Measurements from ENCODE around the gene FBL. TPM values are rescaled to one million over a fixed set of nuclear protein-coding genes. Genes with fewer than 3 reads are reported as not detected.

FBL gene
- total and polyA plus RNA-seq, 7 donors: 70.3 to 267 (median 142) TPM

DNA sequence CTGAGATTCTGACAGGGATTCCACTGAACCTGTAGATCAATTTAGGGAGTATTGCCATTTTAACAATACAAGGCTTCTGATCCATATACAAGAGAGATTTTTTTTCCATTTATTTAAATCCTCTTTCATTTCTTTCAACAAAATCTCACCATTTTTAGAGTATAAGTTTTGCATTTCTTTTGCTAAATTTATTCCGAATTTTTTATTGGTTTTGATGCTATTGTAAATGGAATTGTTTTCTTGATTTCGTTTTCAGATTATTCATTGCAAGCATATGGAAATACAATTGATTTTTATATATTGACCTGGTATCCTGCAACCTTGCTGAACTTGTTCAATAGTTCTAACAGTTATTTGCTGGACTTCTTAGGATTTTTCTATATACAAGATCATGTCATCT, 49.1 kb downstream of the FBL start:
- Histone ChIP-seq H3K27me3 (ENCODE audit: insufficient read depth in 3 of 3, low read length in 2 of 3) (no peaks in the 10 kb centered on the region), H3K9me3 (no peaks in the 10 kb centered on the region), H3K4me3 (no peak overlapping the region), H3K27ac (no peak overlapping the region), H3K4me1 (peaks cover 2% of the 10 kb centered on the region), H3K36me3 (ENCODE audit: insufficient read depth in 1 of 2, low read depth in 1 of 2) (no peaks in the 10 kb centered on the region)
- intact Hi-C loops (cut with DNase I): loop anchor here in 1 of 2 donors (10.0 kb wide), 1 partner anchor 178 kb away; the partner anchor contains the start of gene PSMC4
- DNase-seq: no peak
- ATAC-seq: no peak
- TF ChIP-seq, protein P1, sequence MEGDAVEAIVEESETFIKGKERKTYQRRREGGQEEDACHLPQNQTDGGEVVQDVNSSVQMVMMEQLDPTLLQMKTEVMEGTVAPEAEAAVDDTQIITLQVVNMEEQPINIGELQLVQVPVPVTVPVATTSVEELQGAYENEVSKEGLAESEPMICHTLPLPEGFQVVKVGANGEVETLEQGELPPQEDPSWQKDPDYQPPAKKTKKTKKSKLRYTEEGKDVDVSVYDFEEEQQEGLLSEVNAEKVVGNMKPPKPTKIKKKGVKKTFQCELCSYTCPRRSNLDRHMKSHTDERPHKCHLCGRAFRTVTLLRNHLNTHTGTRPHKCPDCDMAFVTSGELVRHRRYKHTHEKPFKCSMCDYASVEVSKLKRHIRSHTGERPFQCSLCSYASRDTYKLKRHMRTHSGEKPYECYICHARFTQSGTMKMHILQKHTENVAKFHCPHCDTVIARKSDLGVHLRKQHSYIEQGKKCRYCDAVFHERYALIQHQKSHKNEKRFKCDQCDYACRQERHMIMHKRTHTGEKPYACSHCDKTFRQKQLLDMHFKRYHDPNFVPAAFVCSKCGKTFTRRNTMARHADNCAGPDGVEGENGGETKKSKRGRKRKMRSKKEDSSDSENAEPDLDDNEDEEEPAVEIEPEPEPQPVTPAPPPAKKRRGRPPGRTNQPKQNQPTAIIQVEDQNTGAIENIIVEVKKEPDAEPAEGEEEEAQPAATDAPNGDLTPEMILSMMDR (IDR thresholded peaks at IDR 0.05): no peak
- WGBS, 3 donors: 64 to 80% (median 74%) methylated on average over 2 of the region's 2 CpGs

DNA sequence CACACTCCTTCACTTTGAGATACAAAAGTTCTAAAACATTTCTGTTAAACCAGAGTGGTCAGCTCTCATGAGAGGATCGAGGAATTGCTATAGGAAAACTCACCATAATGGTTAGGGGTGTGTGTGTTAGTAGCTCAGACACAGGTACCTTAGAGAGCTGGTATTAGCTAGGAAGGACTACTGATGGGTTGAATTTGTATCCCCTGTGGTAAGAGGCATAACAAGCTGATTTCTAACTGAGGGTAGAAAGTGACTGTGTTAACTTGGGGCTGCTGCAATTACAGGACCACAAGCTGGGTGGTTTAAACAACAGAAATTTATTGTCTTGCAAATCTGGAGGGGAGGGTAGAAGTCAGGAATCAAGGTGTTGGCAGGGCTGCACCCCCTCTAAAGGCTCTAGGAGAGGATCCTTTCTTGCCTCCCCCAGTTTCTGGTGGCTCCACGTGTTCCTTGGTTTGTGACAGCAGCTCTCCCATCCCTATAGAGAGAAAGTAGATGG, 50.1 kb downstream of the FBL start:
- TF ChIP-seq, protein P1 (IDR thresholded peaks at IDR 0.05): no peak
- Histone ChIP-seq H3K27ac (no peak overlapping the region), H3K4me3 (no peak overlapping the region), H3K36me3 (ENCODE audit: insufficient read depth in 1 of 2, low read depth in 1 of 2) (no peaks in the 10 kb centered on the region), H3K9me3 (no peaks in the 10 kb centered on the region), H3K4me1 (no peaks in the 10 kb centered on the region), H3K27me3 (ENCODE audit: insufficient read depth in 3 of 3, low read length in 2 of 3) (no peaks in the 10 kb centered on the region)
- 45 to 52% (median 48%) methylated on average over 2 of the region's 2 CpGs for WGBS, 3 donors
- ATAC-seq (no peak), DNase-seq (no peak)
- intact Hi-C loops (cut with DNase I): loop anchor here in 1 of 2 donors (10.0 kb wide), 1 partner anchor 179 kb away; the partner anchor contains the start of gene PSMC4

DNA sequence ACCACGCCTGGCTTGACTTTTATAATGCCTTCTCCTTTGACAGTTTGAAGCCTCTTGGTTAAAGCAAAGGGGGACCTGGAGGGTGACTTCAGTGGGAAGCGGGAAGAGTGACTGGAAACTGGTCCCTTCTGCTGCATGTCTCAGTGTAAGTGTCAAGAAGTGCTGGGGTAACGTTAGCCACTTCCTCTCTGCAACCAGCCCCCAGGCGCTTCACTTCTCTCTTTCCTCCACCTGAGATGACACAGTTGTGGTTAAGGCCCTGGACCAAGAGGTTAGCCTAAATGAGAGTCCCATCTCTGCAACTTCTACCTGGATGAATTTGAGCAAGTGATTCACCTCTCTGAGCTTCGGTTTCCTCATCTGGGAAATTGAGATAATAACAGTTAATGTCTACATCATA, 51.2 kb downstream of the FBL start:
- H3K4me3 ChIP-seq: no peak overlapping the region
- H3K9me3 ChIP-seq: no peaks in the 10 kb centered on the region
- no peaks in the 10 kb centered on the region for H3K4me1 ChIP-seq
- DNase-seq (no peak), ATAC-seq (no peak)
- no peak overlapping the region for H3K27ac ChIP-seq
- TF ChIP-seq, protein P1 (IDR thresholded peaks at IDR 0.05): no peak
- no peaks in the 10 kb centered on the region for H3K36me3 ChIP-seq (ENCODE audit: insufficient read depth in 1 of 2, low read depth in 1 of 2)
- intact Hi-C loops (cut with DNase I): loop anchor here in 1 of 2 donors (10.0 kb wide), 1 partner anchor 180 kb away; the partner anchor contains the start of gene PSMC4
- no peaks in the 10 kb centered on the region for H3K27me3 ChIP-seq (ENCODE audit: insufficient read depth in 3 of 3, low read length in 2 of 3)
- 74 to 78% (median 77%) methylated on average over 5 of the region's 5 CpGs for WGBS, 3 donors

DNA sequence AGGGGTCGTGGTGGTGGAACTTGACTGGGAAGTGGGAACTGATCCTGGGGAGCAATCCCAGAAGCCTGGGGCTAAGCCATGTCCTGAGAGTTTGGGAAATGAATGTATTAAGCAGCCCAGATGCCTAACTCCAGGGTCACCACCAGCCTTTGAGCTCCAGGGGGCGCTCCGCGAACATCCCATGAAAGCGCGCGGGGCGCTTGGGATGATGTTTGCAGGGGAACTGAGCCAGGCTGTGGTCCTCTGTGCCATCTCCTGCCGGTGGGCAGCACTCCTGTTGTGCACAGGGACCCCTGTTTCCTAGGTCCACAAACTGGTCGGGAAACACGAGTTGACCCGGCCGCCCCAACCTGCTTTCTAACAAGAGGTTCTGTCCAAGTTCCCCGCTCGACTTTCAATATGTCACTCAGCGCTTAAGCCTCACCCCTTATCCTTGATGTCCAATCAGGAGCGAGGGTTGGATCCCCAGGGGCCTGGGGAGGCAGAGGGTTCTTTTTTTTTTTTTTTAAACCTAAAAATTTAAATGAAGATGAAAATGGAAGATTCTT, 53.1 kb downstream of the FBL start:
- Histone ChIP-seq H3K36me3 (ENCODE audit: insufficient read depth in 1 of 2, low read depth in 1 of 2) (no peaks in the 10 kb centered on the region), H3K4me3 (peak overlapping the region; percentile 77), H3K9me3 (peaks cover 11% of the 10 kb centered on the region), H3K27ac (no peak overlapping the region), H3K4me1 (no peaks in the 10 kb centered on the region), H3K27me3 (ENCODE audit: insufficient read depth in 3 of 3, low read length in 2 of 3) (no peaks in the 10 kb centered on the region)
- ATAC-seq: peak; percentile 95 to 99 (median 98)
- TF ChIP-seq, protein P1 (IDR thresholded peaks at IDR 0.05): peak; percentile 92
- WGBS, 3 donors: 0% methylated on average over 17 of the region's 17 CpGs
- intact Hi-C loops (cut with DNase I): loop anchor here (1.0 to 10.0 kb wide), 4 partner anchors 50 to 182 kb away; partner anchors contain the start of gene PSMC4 (in 1 of the 2)
- DNase-seq: peak; percentile 82 to 87
